ENCODE measurements around the gene QDPR.
A peak's percentile ranks its signal among the peaks of the same experiment; 100 is the strongest.

The QDPR gene

GRCh38 chr4:17528551-17529165 is 16.8 kb upstream of the QDPR start:
- H3K14ac ChIP-seq (ENCODE audit: low read length) = no peak overlapping the region
- H3K36me3 ChIP-seq (ENCODE audit: control insufficient read depth in 1 of 2, insufficient read depth in 2 of 2, low read length in 2 of 2) = no peaks in the 10 kb centered on the region
- no peak overlapping the region for H3K23ac ChIP-seq (ENCODE audit: low read length)
- H2BK12ac ChIP-seq (ENCODE audit: low read length) = no peak overlapping the region
- no peak overlapping the region for H3K4me3 ChIP-seq (ENCODE audit: low read depth, low read length)
- no peak overlapping the region for H3K4me2 ChIP-seq (ENCODE audit: low read length)
- H2AFZ ChIP-seq (ENCODE audit: insufficient read depth, low read length, poor library complexity) = no peak overlapping the region
- no peak overlapping the region for H2BK120ac ChIP-seq (ENCODE audit: insufficient read depth, low read length, poor library complexity)
- H3K27me3 ChIP-seq (ENCODE audit: insufficient read depth, low read length) = no peaks in the 10 kb centered on the region
- no peaks in the 10 kb centered on the region for H3K9me3 ChIP-seq (ENCODE audit: insufficient read depth, low read depth, low read length)
- H4K12ac ChIP-seq (ENCODE audit: low read depth, low read length) = no peak overlapping the region
- H2BK5ac ChIP-seq (ENCODE audit: low read depth, low read length, poor library complexity) = no peak overlapping the region
- H3K4ac ChIP-seq (ENCODE audit: low read depth, low read length) = no peak overlapping the region
- H3K4me1 ChIP-seq (ENCODE audit: control insufficient read depth in 1 of 2, insufficient read depth in 2 of 2, low read length in 2 of 2) = no peaks in the 10 kb centered on the region
- no peak overlapping the region for H4K8ac ChIP-seq (ENCODE audit: low read depth, low read length)
- H4K91ac ChIP-seq (ENCODE audit: low read depth, low read length) = no peak overlapping the region
- no peak overlapping the region for H3K27ac ChIP-seq (ENCODE audit: low read depth, low read length)
- H3K79me2 ChIP-seq (ENCODE audit: control insufficient read depth, insufficient read depth, low read length, poor library complexity) = no peaks in the 10 kb centered on the region
- peak; percentile 77 to 91 for DNase-seq
- H3K9ac ChIP-seq (ENCODE audit: low read length) = no peak overlapping the region
- WGBS (ENCODE audit: extremely low coverage, insufficient coverage, insufficient read length) = no CpG with 5 or more reads among the region's 10 CpGs
- no peak overlapping the region for H3K18ac ChIP-seq (ENCODE audit: low read length)
- no peaks in the 10 kb centered on the region for H3K79me1 ChIP-seq (ENCODE audit: low read length)
- H2AK5ac ChIP-seq (ENCODE audit: low read length) = no peak overlapping the region

GRCh38 chr4:17526695-17527477 is 15.0 kb upstream of the QDPR start:
- Histone ChIP-seq H2AK5ac (ENCODE audit: low read length) (no peak overlapping the region), H4K91ac (ENCODE audit: low read depth, low read length) (no peak overlapping the region), H3K18ac (ENCODE audit: low read length) (no peak overlapping the region), H3K79me1 (ENCODE audit: low read length) (no peaks in the 10 kb centered on the region), H3K23ac (ENCODE audit: low read length) (no peak overlapping the region), H4K8ac (ENCODE audit: low read depth, low read length) (no peak overlapping the region), H3K27me3 (ENCODE audit: insufficient read depth, low read length) (no peaks in the 10 kb centered on the region), H3K4me2 (ENCODE audit: low read length) (no peak overlapping the region), H3K27ac (ENCODE audit: low read depth, low read length) (no peak overlapping the region), H2BK12ac (ENCODE audit: low read length) (no peak overlapping the region), H3K9ac (ENCODE audit: low read length) (no peak overlapping the region), H3K4me3 (ENCODE audit: low read depth, low read length) (no peak overlapping the region), H2AFZ (ENCODE audit: insufficient read depth, low read length, poor library complexity) (no peak overlapping the region), H3K4ac (ENCODE audit: low read depth, low read length) (no peak overlapping the region), H3K14ac (ENCODE audit: low read length) (no peak overlapping the region), H4K12ac (ENCODE audit: low read depth, low read length) (no peak overlapping the region), H3K4me1 (ENCODE audit: control insufficient read depth in 1 of 2, insufficient read depth in 2 of 2, low read length in 2 of 2) (no peaks in the 10 kb centered on the region), H3K36me3 (ENCODE audit: control insufficient read depth in 1 of 2, insufficient read depth in 2 of 2, low read length in 2 of 2) (no peaks in the 10 kb centered on the region), H2BK120ac (ENCODE audit: insufficient read depth, low read length, poor library complexity) (no peak overlapping the region), H3K79me2 (ENCODE audit: control insufficient read depth, insufficient read depth, low read length, poor library complexity) (no peaks in the 10 kb centered on the region), H3K9me3 (ENCODE audit: insufficient read depth, low read depth, low read length) (no peaks in the 10 kb centered on the region), H2BK5ac (ENCODE audit: low read depth, low read length, poor library complexity) (no peak overlapping the region)
- no peak for DNase-seq
- WGBS (ENCODE audit: extremely low coverage, insufficient coverage, insufficient read length) = no CpG with 5 or more reads among the region's 27 CpGs

GRCh38 chr4:17523662-17524061 is 11.8 kb upstream of the QDPR start:
- WGBS (ENCODE audit: extremely low coverage, insufficient coverage, insufficient read length) = no CpG with 5 or more reads among the region's 2 CpGs
- no peaks in the 10 kb centered on the region for H3K79me1 ChIP-seq (ENCODE audit: low read length)

GRCh38 chr4:17521595-17521994 is 9.7 kb upstream of the QDPR start:
- peaks cover 0 to 4% of the 10 kb centered on the region in 2 experiments for H3K4me1 ChIP-seq (ENCODE audit: control insufficient read depth in 1 of 2, insufficient read depth in 2 of 2, low read length in 2 of 2)
- no peak overlapping the region for H3K14ac ChIP-seq (ENCODE audit: low read length)
- H3K27me3 ChIP-seq (ENCODE audit: insufficient read depth, low read length) = no peaks in the 10 kb centered on the region
- H3K4me3 ChIP-seq (ENCODE audit: low read depth, low read length) = no peak overlapping the region
- H3K27ac ChIP-seq (ENCODE audit: low read depth, low read length) = no peak overlapping the region
- no peak overlapping the region for H2AK5ac ChIP-seq (ENCODE audit: low read length)
- H2BK12ac ChIP-seq (ENCODE audit: low read length) = no peak overlapping the region
- no peak overlapping the region for H4K8ac ChIP-seq (ENCODE audit: low read depth, low read length)
- no peak for DNase-seq
- H2AFZ ChIP-seq (ENCODE audit: insufficient read depth, low read length, poor library complexity) = no peak overlapping the region
- H2BK5ac ChIP-seq (ENCODE audit: low read depth, low read length, poor library complexity) = no peak overlapping the region
- no peak overlapping the region for H3K4me2 ChIP-seq (ENCODE audit: low read length)
- no peak overlapping the region for H2BK120ac ChIP-seq (ENCODE audit: insufficient read depth, low read length, poor library complexity)
- H3K36me3 ChIP-seq (ENCODE audit: control insufficient read depth in 1 of 2, insufficient read depth in 2 of 2, low read length in 2 of 2) = no peaks in the 10 kb centered on the region
- no peaks in the 10 kb centered on the region for H3K9me3 ChIP-seq (ENCODE audit: insufficient read depth, low read depth, low read length)
- H3K18ac ChIP-seq (ENCODE audit: low read length) = no peak overlapping the region
- no peak overlapping the region for H4K91ac ChIP-seq (ENCODE audit: low read depth, low read length)
- H3K9ac ChIP-seq (ENCODE audit: low read length) = no peak overlapping the region
- no peak overlapping the region for H4K12ac ChIP-seq (ENCODE audit: low read depth, low read length)
- H3K79me2 ChIP-seq (ENCODE audit: control insufficient read depth, insufficient read depth, low read length, poor library complexity) = no peaks in the 10 kb centered on the region
- no peak overlapping the region for H3K23ac ChIP-seq (ENCODE audit: low read length)
- no CpG with 5 or more reads among the region's 5 CpGs for WGBS (ENCODE audit: extremely low coverage, insufficient coverage, insufficient read length)
- H3K4ac ChIP-seq (ENCODE audit: low read depth, low read length) = no peak overlapping the region
- H3K79me1 ChIP-seq (ENCODE audit: low read length) = no peaks in the 10 kb centered on the region

More at GRCh38 chr4:17523662-17524061, 11.8 kb upstream of the QDPR start:
- Histone ChIP-seq H2AFZ (ENCODE audit: insufficient read depth, low read length, poor library complexity) (no peak overlapping the region), H3K27ac (ENCODE audit: low read depth, low read length) (no peak overlapping the region), H2BK5ac (ENCODE audit: low read depth, low read length, poor library complexity) (no peak overlapping the region), H3K9ac (ENCODE audit: low read length) (no peak overlapping the region), H4K12ac (ENCODE audit: low read depth, low read length) (no peak overlapping the region), H2BK12ac (ENCODE audit: low read length) (no peak overlapping the region), H3K27me3 (ENCODE audit: insufficient read depth, low read length) (no peaks in the 10 kb centered on the region), H2BK120ac (ENCODE audit: insufficient read depth, low read length, poor library complexity) (no peak overlapping the region), H2AK5ac (ENCODE audit: low read length) (no peak overlapping the region), H3K4me3 (ENCODE audit: low read depth, low read length) (no peak overlapping the region), H3K9me3 (ENCODE audit: insufficient read depth, low read depth, low read length) (no peaks in the 10 kb centered on the region), H3K23ac (ENCODE audit: low read length) (no peak overlapping the region), H3K14ac (ENCODE audit: low read length) (no peak overlapping the region), H4K91ac (ENCODE audit: low read depth, low read length) (no peak overlapping the region), H3K4me2 (ENCODE audit: low read length) (no peak overlapping the region), H3K79me2 (ENCODE audit: control insufficient read depth, insufficient read depth, low read length, poor library complexity) (no peaks in the 10 kb centered on the region), H3K18ac (ENCODE audit: low read length) (no peak overlapping the region), H3K4me1 (ENCODE audit: control insufficient read depth in 1 of 2, insufficient read depth in 2 of 2, low read length in 2 of 2) (no peaks in the 10 kb centered on the region), H3K36me3 (ENCODE audit: control insufficient read depth in 1 of 2, insufficient read depth in 2 of 2, low read length in 2 of 2) (no peaks in the 10 kb centered on the region), H3K4ac (ENCODE audit: low read depth, low read length) (no peak overlapping the region), H4K8ac (ENCODE audit: low read depth, low read length) (no peak overlapping the region)
- DNase-seq = no peak
